ENCODE results near the gene HADHB.
"Not testable (repeated sequence)": the region's sequence is repeated elsewhere in the genome, so short reads cannot be mapped to it uniquely, and the experiment has no call there.

The HADHB gene

GRCh38 chr2:26316845-26317244, 72.1 kb downstream of the HADHB start:
- no peak overlapping the region for H3K4me3 ChIP-seq (ENCODE audit: low read depth, low read length)
- TF ChIP-seq CTCF (IDR thresholded peaks at IDR 0.05; ENCODE audit: low read depth, low read length): no peak

- no peak for TF ChIP-seq CTCF (IDR thresholded peaks at IDR 0.05; ENCODE audit: low read depth, low read length)
- no peak overlapping the region for H3K4me3 ChIP-seq (ENCODE audit: low read depth, low read length)
Observed at GRCh38 chr2:26317377-26318105, 72.8 kb downstream of the HADHB start.

- no peak for TF ChIP-seq CTCF (IDR thresholded peaks at IDR 0.05; ENCODE audit: low read depth, low read length)
Observed at GRCh38 chr2:26318950-26319349, 74.2 kb downstream of the HADHB start.

GRCh38 chr2:26324479-26324878, 79.7 kb downstream of the HADHB start:
- H3K4me3 ChIP-seq (ENCODE audit: low read depth, low read length): not testable (repeated sequence)

More at GRCh38 chr2:26318950-26319349, 74.2 kb downstream of the HADHB start:
- H3K4me3 ChIP-seq (ENCODE audit: low read depth, low read length): no peak overlapping the region

GRCh38 chr2:26324903-26325302, 80.2 kb downstream of the HADHB start:
- TF ChIP-seq CTCF (IDR thresholded peaks at IDR 0.05; ENCODE audit: low read depth, low read length): no peak
- H3K4me3 ChIP-seq (ENCODE audit: low read depth, low read length): no peak overlapping the region

- TF ChIP-seq CTCF (IDR thresholded peaks at IDR 0.05; ENCODE audit: low read depth, low read length): no peak
- no peak overlapping the region for H3K4me3 ChIP-seq (ENCODE audit: low read depth, low read length)
Observed at GRCh38 chr2:26325851-26326250, 81.1 kb downstream of the HADHB start.

- no peak for TF ChIP-seq CTCF (IDR thresholded peaks at IDR 0.05; ENCODE audit: low read depth, low read length)
- no peak overlapping the region for H3K4me3 ChIP-seq (ENCODE audit: low read depth, low read length)
Observed at GRCh38 chr2:26326514-26326913, 81.8 kb downstream of the HADHB start.
